ENCODE data around the gene RPTOR. TPM values are rescaled to one million over a fixed set of nuclear protein-coding genes. Genes with fewer than 3 reads are reported as not detected.

RPTOR gene
- total RNA-seq, 1 donor, result 27.9 TPM

- H3K36me3 ChIP-seq (ENCODE audit: insufficient read depth, low read length), result no peaks in the 10 kb centered on the region
- H3K4me1 ChIP-seq (ENCODE audit: insufficient read depth, low read length), result no peaks in the 10 kb centered on the region
- no peaks in the 10 kb centered on the region for H3K27me3 ChIP-seq (ENCODE audit: insufficient read depth, low read length)
- no peaks in the 10 kb centered on the region for H3K9me3 ChIP-seq (ENCODE audit: low read depth, low read length)
- no peak overlapping the region for H3K27ac ChIP-seq (ENCODE audit: low read depth, low read length)
- DNase-seq (ENCODE audit: insufficient read length, low spot score, missing footprints), result no peak
- H3K4me3 ChIP-seq (ENCODE audit: insufficient read depth, low read length), result no peak overlapping the region
- H4K20me1 ChIP-seq (ENCODE audit: insufficient read depth, low read length), result peaks cover 37% of the 10 kb centered on the region
- TF ChIP-seq, protein P1, sequence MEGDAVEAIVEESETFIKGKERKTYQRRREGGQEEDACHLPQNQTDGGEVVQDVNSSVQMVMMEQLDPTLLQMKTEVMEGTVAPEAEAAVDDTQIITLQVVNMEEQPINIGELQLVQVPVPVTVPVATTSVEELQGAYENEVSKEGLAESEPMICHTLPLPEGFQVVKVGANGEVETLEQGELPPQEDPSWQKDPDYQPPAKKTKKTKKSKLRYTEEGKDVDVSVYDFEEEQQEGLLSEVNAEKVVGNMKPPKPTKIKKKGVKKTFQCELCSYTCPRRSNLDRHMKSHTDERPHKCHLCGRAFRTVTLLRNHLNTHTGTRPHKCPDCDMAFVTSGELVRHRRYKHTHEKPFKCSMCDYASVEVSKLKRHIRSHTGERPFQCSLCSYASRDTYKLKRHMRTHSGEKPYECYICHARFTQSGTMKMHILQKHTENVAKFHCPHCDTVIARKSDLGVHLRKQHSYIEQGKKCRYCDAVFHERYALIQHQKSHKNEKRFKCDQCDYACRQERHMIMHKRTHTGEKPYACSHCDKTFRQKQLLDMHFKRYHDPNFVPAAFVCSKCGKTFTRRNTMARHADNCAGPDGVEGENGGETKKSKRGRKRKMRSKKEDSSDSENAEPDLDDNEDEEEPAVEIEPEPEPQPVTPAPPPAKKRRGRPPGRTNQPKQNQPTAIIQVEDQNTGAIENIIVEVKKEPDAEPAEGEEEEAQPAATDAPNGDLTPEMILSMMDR (IDR thresholded peaks at IDR 0.05; ENCODE audit: extremely low read depth, low read depth, low read length), result no peak
- H2AFZ ChIP-seq (ENCODE audit: low read length), result no peak overlapping the region
- no peak overlapping the region for H3K4me2 ChIP-seq (ENCODE audit: insufficient read depth, low read length)
- H3K79me2 ChIP-seq (ENCODE audit: insufficient read depth, low read length), result peaks cover 32% of the 10 kb centered on the region
Measured at GRCh38 chr17:80629298-80630028, 84.8 kb downstream of the RPTOR start.

DNA sequence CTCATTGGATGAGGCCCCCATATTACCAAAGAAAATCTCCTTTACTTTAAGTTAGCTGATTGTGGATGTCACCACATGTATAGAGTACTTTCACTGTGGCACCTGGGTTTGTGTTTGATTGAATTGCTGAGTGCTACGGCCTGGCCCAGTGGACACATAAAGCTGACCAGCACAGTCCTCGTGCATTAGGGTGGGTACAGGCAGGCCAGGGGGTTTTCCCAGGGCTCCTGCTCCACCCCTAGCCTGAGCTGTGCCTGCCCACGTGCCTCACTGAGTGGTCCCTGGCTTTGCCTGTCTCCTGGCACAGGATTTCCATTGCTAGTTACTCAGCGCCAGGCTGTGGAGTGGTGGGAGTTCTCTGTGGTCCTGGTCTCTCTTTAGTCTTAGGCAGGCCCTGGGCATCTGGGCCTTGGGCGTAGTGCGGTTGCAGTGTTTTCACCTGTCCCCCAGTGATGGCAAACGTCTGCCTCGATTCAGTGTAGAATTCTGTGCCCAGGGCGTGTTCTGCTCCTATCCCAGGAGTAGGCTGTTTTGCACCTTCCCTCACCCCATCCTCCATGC, 86.0 kb downstream of the RPTOR start:
- TF ChIP-seq, protein P1 (IDR thresholded peaks at IDR 0.05; ENCODE audit: extremely low read depth, low read depth, low read length), result no peak
- no peak overlapping the region for H3K4me3 ChIP-seq (ENCODE audit: insufficient read depth, low read length)

DNA sequence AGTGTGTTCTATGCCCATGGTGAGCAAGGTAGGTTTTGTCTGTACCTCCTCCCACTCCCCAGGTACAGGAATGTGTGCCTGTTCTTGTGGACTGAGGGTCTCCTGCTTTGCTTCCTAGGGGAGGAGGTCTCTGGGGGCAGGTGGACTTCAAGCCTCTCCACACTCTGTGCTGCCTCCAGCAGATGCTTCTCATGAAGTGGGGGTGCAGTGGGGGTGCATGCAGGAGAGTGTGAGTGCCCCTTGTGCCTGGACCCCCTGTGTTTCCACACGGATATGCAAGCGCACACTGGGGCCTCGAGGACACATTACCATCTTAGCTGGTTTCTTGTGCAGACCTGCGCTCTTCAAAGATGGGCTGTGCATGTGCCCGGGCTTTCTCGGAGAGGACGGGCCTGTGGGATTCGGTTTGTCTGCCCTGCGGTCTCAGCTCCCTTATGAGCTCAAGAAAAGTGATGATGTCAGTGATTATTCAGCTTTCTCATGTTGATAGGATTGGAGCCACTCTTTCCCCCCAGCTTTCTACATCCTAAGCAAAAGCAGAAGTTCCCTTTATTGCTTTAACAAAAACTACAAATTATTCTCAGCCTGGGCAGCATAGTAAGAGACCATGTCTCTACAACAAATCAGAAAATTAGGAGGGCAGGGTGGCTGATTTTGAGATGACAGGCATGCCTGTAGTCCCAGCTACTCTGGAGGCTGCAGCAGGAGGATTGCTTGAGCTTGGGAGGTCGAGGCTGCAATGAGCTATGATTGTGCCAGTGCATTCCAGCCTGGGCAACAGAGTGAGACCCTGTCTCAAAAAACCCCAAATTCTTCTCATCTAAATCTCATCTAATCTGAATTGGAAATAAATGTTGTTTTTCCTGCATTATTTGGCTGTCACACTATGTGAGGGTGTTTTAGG, 86.8 kb downstream of the RPTOR start:
- no peak overlapping the region for H3K4me2 ChIP-seq (ENCODE audit: insufficient read depth, low read length)
- no peaks in the 10 kb centered on the region for H3K27me3 ChIP-seq (ENCODE audit: insufficient read depth, low read length)
- no peaks in the 10 kb centered on the region for H3K4me1 ChIP-seq (ENCODE audit: insufficient read depth, low read length)
- H3K79me2 ChIP-seq (ENCODE audit: insufficient read depth, low read length), result peaks cover 38% of the 10 kb centered on the region
- no peaks in the 10 kb centered on the region for H3K9me3 ChIP-seq (ENCODE audit: low read depth, low read length)
- H2AFZ ChIP-seq (ENCODE audit: low read length), result no peak overlapping the region
- DNase-seq (ENCODE audit: insufficient read length, low spot score, missing footprints), result no peak
- no peaks in the 10 kb centered on the region for H3K36me3 ChIP-seq (ENCODE audit: insufficient read depth, low read length)
- no peak overlapping the region for H3K4me3 ChIP-seq (ENCODE audit: insufficient read depth, low read length)
- no peak overlapping the region for H3K27ac ChIP-seq (ENCODE audit: low read depth, low read length)
- TF ChIP-seq, protein P1 (IDR thresholded peaks at IDR 0.05; ENCODE audit: extremely low read depth, low read depth, low read length), result no peak
- peaks cover 48% of the 10 kb centered on the region for H4K20me1 ChIP-seq (ENCODE audit: insufficient read depth, low read length)

More for the DNA sequence above, 86.0 kb downstream of the RPTOR start:
- H3K36me3 ChIP-seq (ENCODE audit: insufficient read depth, low read length), result no peaks in the 10 kb centered on the region
- DNase-seq (ENCODE audit: insufficient read length, low spot score, missing footprints), result no peak
- no peaks in the 10 kb centered on the region for H3K9me3 ChIP-seq (ENCODE audit: low read depth, low read length)
- H4K20me1 ChIP-seq (ENCODE audit: insufficient read depth, low read length), result peaks cover 42% of the 10 kb centered on the region
- H3K79me2 ChIP-seq (ENCODE audit: insufficient read depth, low read length), result peaks cover 36% of the 10 kb centered on the region
- no peaks in the 10 kb centered on the region for H3K27me3 ChIP-seq (ENCODE audit: insufficient read depth, low read length)
- H3K27ac ChIP-seq (ENCODE audit: low read depth, low read length), result no peak overlapping the region
- no peaks in the 10 kb centered on the region for H3K4me1 ChIP-seq (ENCODE audit: insufficient read depth, low read length)
- H2AFZ ChIP-seq (ENCODE audit: low read length), result no peak overlapping the region
- H3K4me2 ChIP-seq (ENCODE audit: insufficient read depth, low read length), result no peak overlapping the region
